Thymus (tissue), 11 donors: ENCODE measurements around the gene COL16A1. TPM values are rescaled to one million over a fixed set of nuclear protein-coding genes. Genes with fewer than 3 reads are reported as not detected.

Experiments used
- DNase-seq, 9 donors: peaks; one replicate each; pipeline ENCODE4 v3.0.0-alpha.2; 2013; ENCODE audit warnings: low spot score in 9 of 9, low read depth in 6 of 9, missing footprints in 1 of 9
- H3K27ac ChIP-seq, 2 donors: one replicate each; pipeline ENCODE4 v1.5.1; 2013; ENCODE audit warnings: control low read depth in 1 of 2, low read depth in 1 of 2, low read length in 1 of 2, mild to moderate bottlenecking in 1 of 2, moderate library complexity in 1 of 2
- H3K27me3 ChIP-seq, 2 donors: one replicate each; pipeline ENCODE4 v1.5.1; 2013; ENCODE audit warnings: low read length in 1 of 2; ENCODE audit not compliant: control insufficient read depth in 2 of 2, insufficient read depth in 1 of 2
- H3K36me3 ChIP-seq, 2 donors: one replicate each; pipeline ENCODE4 v1.5.1; 2013; ENCODE audit warnings: low read length in 1 of 2, mild to moderate bottlenecking in 1 of 2, moderate library complexity in 1 of 2; ENCODE audit not compliant: control insufficient read depth in 2 of 2, insufficient read depth in 2 of 2
- H3K4me1 ChIP-seq, 2 donors: one replicate each; pipeline ENCODE4 v1.5.1; 2013; ENCODE audit warnings: low read length in 2 of 2; ENCODE audit not compliant: control insufficient read depth in 2 of 2, insufficient read depth in 2 of 2
- H3K4me3 ChIP-seq, 2 donors: one replicate each; pipeline ENCODE4 v1.5.1; 2013; ENCODE audit warnings: low read length in 2 of 2, control low read depth in 1 of 2, mild to moderate bottlenecking in 1 of 2
- H3K9me3 ChIP-seq, 2 donors: one replicate each; pipeline ENCODE4 v1.5.1; 2013; ENCODE audit warnings: low read length in 1 of 2, mild to moderate bottlenecking in 1 of 2; ENCODE audit not compliant: control insufficient read depth in 2 of 2, insufficient read depth in 1 of 2
- WGBS: extraction: QIAGEN DNeasy Blood & Tissue Kit; methylation state at CpG from one replicate; pipeline ENCODE4 v1.1.7; 2013; 5-methylcytosine and 5-hydroxymethylcytosine counted together
- polyA plus RNA-seq: library from polyadenylated mRNA; stranded (reverse); fragments of 200-250 nt; gene quantifications from one replicate; pipeline ENCODE4 v1.2.3, GENCODE V29; 2013
- total RNA-seq: library from RNA; stranded (reverse); fragments of 120-200 nt; gene quantifications from one replicate; pipeline ENCODE4 v1.2.4, GENCODE V29; 2013
- donor health status: healthy.

The COL16A1 gene
- total and polyA plus RNA-seq, 2 donors, result 32.9 to 39.3 TPM

DNA sequence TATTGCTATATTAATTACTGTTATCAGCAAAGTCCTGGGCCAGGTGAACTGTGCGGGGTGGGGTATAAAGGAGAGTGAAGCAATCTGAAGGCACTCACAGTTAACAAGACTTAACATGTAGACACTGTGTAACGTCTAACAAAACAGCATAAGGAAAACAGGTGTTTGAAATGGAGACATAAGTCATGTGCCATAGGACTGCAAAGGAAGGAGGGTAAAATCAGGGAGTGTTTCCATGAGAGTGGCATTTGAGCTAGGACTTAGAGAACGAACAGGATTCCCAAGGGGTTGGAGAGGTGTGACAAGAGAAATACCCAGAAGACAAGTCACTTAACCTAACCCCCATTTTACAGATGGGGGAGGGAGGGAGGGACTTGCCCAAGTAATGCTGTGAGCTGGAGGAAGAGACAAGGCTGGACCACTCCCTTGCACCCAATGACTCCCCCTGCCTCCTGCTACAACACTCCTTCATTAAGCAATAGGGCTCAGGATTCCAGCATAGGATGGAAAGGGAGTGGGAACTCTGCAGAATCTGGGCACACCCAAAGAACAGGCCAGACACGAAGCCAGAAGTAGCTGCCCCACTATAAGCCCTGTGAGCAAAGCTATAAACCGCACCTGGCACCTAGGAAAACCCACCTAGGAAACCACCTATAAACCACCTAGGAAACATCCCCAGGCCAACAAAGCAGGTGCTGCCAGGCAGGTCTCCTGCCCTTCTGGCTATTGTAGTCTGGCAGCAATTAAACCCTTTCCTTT, 65.7 kb downstream of the COL16A1 start:
- H3K36me3 ChIP-seq, result peaks cover 15 to 25% of the 10 kb centered on the region in 2 donors
- peaks cover 3 to 16% of the 10 kb centered on the region in 2 donors for H3K4me1 ChIP-seq
- WGBS, result 88% methylated on average over 5 of the region's 5 CpGs
- DNase-seq, result no peak
- H3K9me3 ChIP-seq, result no peaks in the 10 kb centered on the region
- no peaks in the 10 kb centered on the region for H3K27me3 ChIP-seq
- peak overlapping the region; percentile 19 to 53 for H3K27ac ChIP-seq
- no peak overlapping the region for H3K4me3 ChIP-seq

DNA sequence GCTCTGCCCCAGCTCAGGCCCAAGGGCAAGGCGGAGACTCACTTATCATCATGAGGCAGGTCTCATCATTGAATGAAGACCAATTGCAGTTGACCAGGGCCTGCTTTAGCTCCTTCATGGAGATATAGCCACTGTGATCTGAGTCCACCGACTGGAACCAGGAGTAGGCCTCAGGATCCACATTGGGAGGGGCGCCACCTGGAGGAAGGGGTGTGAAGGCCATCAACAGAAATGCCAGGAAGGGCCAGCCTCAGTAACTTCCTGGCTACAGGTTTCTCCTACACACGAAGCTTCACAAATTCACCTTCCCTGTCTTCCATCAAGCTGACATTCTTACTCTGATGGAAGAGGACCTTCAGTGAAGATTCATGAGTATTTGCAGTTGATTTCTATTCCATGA, 70.7 kb downstream of the COL16A1 start:
- H3K4me1 ChIP-seq, result peaks cover 0 to 5% of the 10 kb centered on the region in 2 donors
- H3K36me3 ChIP-seq, result peaks cover 61 to 64% of the 10 kb centered on the region in 2 donors
- WGBS, result 87% methylated on average over 4 of the region's 4 CpGs
- H3K27ac ChIP-seq, result no peak overlapping the region
- H3K27me3 ChIP-seq, result no peaks in the 10 kb centered on the region
- no peaks in the 10 kb centered on the region for H3K9me3 ChIP-seq
- no peak for DNase-seq
- H3K4me3 ChIP-seq, result no peak overlapping the region

DNA sequence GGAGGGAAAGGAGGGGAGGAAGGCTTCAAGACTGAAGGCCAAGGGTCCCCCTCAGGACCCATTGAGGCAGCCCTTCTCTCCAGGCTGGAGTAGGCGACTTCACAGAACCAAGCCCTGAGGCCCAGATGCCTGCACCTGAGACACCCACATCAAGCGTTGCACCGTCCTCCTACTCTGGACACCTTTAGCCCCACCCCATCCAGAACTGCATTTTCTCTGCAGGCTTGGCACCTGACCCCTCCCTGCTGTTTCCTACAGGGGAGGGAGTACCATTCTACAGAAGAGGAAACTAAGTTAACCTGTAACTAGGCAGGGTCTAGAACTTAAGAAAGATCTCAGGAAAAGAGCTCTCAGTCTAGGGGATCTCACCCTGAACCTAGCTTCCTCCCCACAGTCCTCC, 71.2 kb downstream of the COL16A1 start:
- Histone ChIP-seq H3K9me3 (no peaks in the 10 kb centered on the region), H3K4me1 (peaks cover 0 to 4% of the 10 kb centered on the region in 2 donors), H3K36me3 (peaks cover 64 to 69% of the 10 kb centered on the region in 2 donors), H3K4me3 (no peak overlapping the region), H3K27me3 (no peaks in the 10 kb centered on the region), H3K27ac (no peak overlapping the region)
- no peak for DNase-seq
- WGBS, result 100% methylated on average over 3 of the region's 3 CpGs

DNA sequence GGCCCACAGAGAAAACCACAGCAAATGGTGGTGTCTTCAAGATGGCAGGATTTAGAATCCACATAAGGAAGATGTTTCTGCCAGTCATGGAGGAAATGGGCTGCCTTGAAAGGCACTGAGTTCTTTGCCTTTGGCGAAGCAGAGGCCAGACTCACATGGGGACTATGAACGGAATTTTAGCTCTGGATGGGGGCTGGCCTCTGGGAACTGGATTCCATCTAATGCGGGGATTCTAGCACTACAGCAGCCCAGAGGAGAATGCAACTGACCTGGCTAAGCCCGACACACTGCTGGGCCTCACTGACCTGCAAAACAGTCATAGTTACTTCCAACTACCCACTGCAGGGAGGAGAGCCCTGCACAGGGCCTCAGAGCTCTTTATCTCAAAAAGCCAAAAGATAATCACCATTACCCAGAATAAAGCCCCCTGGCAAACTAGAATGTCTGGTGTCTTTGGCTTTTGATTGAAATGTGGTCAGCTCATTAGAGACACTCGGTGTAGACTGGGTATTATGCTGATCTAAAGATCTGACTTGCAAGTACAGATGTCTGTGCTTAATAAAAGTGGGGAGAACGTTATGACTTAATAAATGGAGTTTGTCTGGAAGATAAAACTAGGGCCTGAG, 74.8 kb downstream of the COL16A1 start:
- 98% methylated on average over 6 of the region's 6 CpGs for WGBS
- H3K9me3 ChIP-seq, result no peaks in the 10 kb centered on the region
- no peak for DNase-seq
- no peaks in the 10 kb centered on the region for H3K4me1 ChIP-seq
- peaks cover 55 to 65% of the 10 kb centered on the region in 2 donors for H3K36me3 ChIP-seq
- no peak overlapping the region for H3K4me3 ChIP-seq
- H3K27ac ChIP-seq, result no peak overlapping the region
- H3K27me3 ChIP-seq, result no peaks in the 10 kb centered on the region

DNA sequence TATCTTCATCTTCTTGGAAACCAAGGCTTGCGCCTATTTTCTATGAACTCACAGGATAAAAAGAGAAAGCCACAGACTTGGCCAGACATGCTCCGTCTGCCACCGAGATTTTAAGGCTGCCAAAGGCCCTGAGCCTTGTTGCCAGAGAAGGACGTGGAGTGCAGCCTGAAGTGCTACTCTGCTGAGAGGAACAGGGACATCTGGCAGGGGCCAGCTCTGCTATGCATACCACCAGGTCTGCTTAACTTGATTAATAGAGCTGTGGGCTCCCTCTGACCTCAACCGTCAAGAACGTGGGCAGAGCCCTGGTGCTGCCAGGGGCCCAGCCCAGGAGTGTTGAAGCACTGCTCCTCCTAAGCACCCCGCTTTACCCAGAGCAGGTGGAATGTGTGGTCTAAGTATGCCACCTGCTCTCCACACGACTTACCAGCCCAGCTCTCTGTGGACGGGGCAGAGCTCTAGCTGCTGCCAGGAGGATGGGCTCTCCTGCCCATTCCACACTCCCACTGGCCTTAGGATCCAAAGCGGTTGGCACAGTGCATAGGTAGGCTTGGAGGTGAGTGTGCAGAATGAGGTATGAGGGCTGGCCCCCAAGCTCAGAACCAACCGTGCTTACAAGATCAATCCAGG, 75.8 kb downstream of the COL16A1 start:
- no peak for DNase-seq
- no peak overlapping the region for H3K27ac ChIP-seq
- no peak overlapping the region for H3K4me3 ChIP-seq
- H3K9me3 ChIP-seq, result no peaks in the 10 kb centered on the region
- WGBS, result 94% methylated on average over 11 of the region's 11 CpGs
- peaks cover 53 to 61% of the 10 kb centered on the region in 2 donors for H3K36me3 ChIP-seq
- no peaks in the 10 kb centered on the region for H3K4me1 ChIP-seq
- no peaks in the 10 kb centered on the region for H3K27me3 ChIP-seq

DNA sequence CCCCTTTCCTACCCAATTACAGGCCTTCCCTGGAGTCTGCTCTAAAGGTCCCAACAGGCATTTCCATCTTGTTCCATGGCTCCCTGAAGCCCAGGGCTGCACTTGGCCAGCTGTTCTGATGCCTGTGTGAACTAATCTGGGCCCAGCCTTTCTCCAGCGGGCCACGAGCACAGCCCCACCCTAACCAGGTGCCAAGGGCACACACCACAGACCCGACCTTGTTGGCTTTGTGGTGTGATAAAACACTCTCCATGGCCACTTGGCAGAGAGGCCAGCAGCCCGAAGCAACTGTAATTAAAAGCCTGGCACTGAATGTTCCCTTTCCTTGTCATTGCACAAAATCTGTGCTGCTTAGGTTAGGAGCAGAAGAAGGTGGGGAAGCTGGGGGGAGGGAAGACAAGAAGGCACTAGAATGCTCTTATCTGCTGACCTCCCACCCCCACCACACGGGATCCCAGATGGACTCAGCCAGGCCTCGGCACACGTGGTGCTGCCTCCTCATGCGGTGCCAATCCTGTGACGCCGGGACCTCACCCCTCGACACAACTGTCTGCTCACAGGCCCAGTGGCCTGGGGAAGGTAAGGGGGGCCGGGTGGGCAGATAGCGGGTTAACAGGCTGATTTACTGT, 76.4 kb downstream of the COL16A1 start:
- Histone ChIP-seq H3K9me3 (no peaks in the 10 kb centered on the region), H3K27me3 (no peaks in the 10 kb centered on the region), H3K4me1 (no peaks in the 10 kb centered on the region), H3K4me3 (no peak overlapping the region), H3K27ac (no peak overlapping the region), H3K36me3 (peaks cover 47 to 54% of the 10 kb centered on the region in 2 donors)
- 93% methylated on average over 13 of the region's 13 CpGs for WGBS
- no peak for DNase-seq

DNA sequence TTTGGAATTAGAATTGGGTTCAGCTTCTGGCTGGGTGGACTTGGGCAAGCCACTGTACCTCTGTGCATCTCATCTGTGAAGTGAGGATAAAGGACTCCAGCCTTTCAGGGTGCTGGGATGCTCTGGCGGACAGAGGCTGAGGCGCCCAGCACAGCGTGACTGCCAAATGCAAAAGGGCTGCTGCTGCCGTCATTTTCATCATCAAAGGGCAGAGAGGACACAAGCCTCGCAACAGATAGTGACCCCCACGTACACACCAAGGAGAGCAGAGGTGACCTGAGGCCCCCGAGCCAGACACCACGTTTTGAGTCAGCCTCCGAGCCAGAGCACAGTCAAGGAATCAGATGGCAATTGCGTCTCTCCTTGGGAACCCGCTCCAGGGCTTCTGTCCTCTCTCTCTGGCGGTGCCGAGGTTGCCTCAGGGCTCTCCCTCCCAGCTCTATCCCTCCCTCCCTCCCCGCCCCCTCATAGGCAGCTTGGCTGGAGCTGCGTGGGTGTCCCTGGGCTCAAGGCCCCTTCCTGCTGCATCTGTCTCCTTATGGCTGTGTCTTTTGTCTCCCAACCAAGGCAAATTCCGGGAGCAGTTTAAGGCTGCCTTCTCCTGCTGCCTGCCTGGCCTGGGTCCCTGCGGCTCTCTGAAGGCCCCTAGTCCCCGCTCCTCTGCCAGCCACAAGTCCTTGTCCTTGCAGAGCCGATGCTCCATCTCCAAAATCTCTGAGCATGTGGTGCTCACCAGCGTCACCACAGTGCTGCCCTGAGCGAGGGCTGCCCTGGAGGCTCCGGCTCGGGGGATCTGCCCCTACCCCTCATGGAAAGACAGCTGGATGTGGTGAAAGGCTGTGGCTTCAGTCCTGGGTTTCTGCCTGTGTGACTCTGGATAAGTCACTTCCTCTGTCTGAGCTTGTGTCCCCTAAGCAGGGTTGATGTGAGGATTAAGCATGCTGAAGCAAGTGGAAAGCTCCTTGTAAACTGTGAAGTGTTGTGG, 77.3 kb downstream of the COL16A1 start:
- H3K36me3 ChIP-seq, result peaks cover 38 to 47% of the 10 kb centered on the region in 2 donors
- DNase-seq, result no peak
- 92% methylated on average over 23 of the region's 23 CpGs for WGBS

DNA sequence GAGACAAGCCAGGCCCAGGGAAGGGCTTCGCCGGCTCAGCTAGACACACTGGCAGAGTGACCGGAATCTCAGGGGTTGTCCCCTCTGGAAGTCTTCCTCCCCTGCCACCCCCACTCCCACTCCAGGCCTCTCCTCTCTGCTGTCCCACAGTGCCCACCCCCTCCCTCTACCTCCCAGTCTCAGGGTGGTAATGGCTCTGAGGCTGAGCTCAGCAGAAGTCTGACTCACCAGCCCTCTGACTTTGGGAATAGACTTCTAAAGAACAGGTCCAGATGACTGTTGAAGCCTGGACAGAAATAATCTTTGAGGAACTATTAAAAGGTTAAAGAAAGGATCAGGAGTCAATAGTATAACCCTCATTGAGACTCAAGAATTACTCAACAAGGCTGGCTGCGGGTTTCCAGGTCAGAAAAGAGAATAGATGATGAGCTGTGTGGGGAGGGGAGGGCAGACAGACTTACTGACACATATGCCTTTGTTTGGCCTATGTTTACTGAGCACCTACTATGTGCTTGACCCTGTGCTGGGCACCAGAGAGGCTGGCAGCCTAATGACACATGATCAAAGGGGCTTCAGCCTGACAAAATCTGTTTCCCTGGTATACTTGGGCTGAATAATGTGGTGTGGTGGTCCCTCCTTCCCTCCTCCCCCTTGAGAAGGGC, 78.1 kb downstream of the COL16A1 start:
- Histone ChIP-seq H3K27me3 (no peaks in the 10 kb centered on the region), H3K36me3 (peaks cover 32 to 41% of the 10 kb centered on the region in 2 donors), H3K4me1 (no peaks in the 10 kb centered on the region), H3K9me3 (no peaks in the 10 kb centered on the region), H3K27ac (no peak overlapping the region), H3K4me3 (no peak overlapping the region)
- WGBS, result 98% methylated on average over 4 of the region's 4 CpGs
- no peak for DNase-seq

More for the DNA sequence above, 77.3 kb downstream of the COL16A1 start:
- H3K9me3 ChIP-seq, result no peaks in the 10 kb centered on the region
- H3K4me1 ChIP-seq, result no peaks in the 10 kb centered on the region
- no peak overlapping the region for H3K4me3 ChIP-seq
- H3K27ac ChIP-seq, result no peak overlapping the region
- H3K27me3 ChIP-seq, result no peaks in the 10 kb centered on the region
